Activated B cell treated with CpG ODN at 0.5 μM for 24 hours (primary cell): ENCODE results near the gene MACF1. TPM values are rescaled to one million over a fixed set of nuclear protein-coding genes. Genes with fewer than 3 reads are reported as not detected.

Experiments
- ATAC-seq: fragments of 200-7000 bp; cut with Tn5 transposase; one replicate; pipeline ENCODE4 v1.10.0; 2021; ENCODE audit warnings: low read depth, mild to moderate bottlenecking, moderate library complexity
- CTCF ChIA-PET: fragments of 350-600 bp; sonication (Branson Sonifier 250); formaldehyde crosslinking; loops from one replicate; lab custom pipeline; 2021; ENCODE audit warnings: antibody characterized with exemption; lab: Charles Lee
- POLR2A ChIA-PET: fragments of 350-600 bp; sonication (Branson Sonifier 250); formaldehyde crosslinking; loops from one replicate; lab custom pipeline; 2021; ENCODE audit warnings: antibody characterized with exemption; lab: Charles Lee
- DNase-seq: peaks from one replicate; pipeline ENCODE4 v3.0.0; 2022
- H3K27ac Mint-ChIP-seq: one replicate; pipeline ENCODE4 v1.8.0; 2020; ENCODE audit warnings: mixed read lengths
- H3K27me3 Mint-ChIP-seq: one replicate; pipeline ENCODE4 v1.8.0; 2021; ENCODE audit warnings: mixed read lengths
- H3K36me3 Mint-ChIP-seq: one replicate; pipeline ENCODE4 v1.8.0; 2021; ENCODE audit warnings: low read depth, mixed read lengths
- H3K4me1 Mint-ChIP-seq: one replicate; pipeline ENCODE4 v1.8.0; 2021; ENCODE audit warnings: mixed read lengths
- H3K4me3 Mint-ChIP-seq: one replicate; pipeline ENCODE4 v1.8.0; 2020; ENCODE audit warnings: mild to moderate bottlenecking, mixed read lengths
- H3K9me3 Mint-ChIP-seq: one replicate; pipeline ENCODE4 v1.8.0; 2020; ENCODE audit warnings: mixed read lengths
- CTCF ChIP-seq: fragments of 200-600 bp; IDR thresholded peaks from one replicate; pipeline ENCODE4 v1.8.0; 2022; ENCODE audit warnings: antibody characterized with exemption, mild to moderate bottlenecking
- intact Hi-C: fragments of 100-400 bp; cut with micrococcal nuclease; formaldehyde crosslinking; loops from one replicate; pipeline ENCODE4 v1.15.1; 2024
- total RNA-seq: library from RNA; stranded (reverse); gene quantifications from 2 replicates; pipeline ENCODE4 v1.2.3, GENCODE V29; 2022

Gene MACF1
- total RNA-seq, 1 donor from 2014 or later: 286 TPM

DNA sequence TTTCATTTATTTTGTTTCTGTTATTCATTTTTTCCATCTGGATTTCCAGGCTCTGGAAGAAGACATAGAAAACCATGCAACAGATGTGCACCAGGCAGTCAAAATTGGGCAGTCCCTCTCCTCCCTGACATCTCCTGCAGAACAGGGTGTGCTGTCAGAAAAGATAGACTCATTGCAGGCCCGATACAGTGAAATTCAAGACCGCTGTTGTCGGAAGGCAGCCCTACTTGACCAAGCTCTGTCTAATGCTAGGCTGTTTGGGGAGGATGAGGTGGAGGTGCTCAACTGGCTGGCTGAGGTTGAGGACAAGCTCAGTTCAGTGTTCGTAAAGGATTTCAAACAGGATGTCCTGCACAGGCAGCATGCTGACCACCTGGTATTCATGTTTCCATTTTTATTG is 223.4 kb downstream of the MACF1 start:
- Mint-ChIP-seq H3K36me3 (peaks cover 89% of the 10 kb centered on the region), H3K4me1 (no peaks in the 10 kb centered on the region), H3K4me3 (no peak overlapping the region), H3K9me3 (no peaks in the 10 kb centered on the region), H3K27me3 (no peaks in the 10 kb centered on the region), H3K27ac (no peak overlapping the region)
- TF ChIP-seq CTCF: no peak
- DNase-seq (no peak), ATAC-seq (no peak)
- intact Hi-C loops: no loop called here
- ChIA-PET POLR2A (no interaction called here), CTCF (no interaction called here)

DNA sequence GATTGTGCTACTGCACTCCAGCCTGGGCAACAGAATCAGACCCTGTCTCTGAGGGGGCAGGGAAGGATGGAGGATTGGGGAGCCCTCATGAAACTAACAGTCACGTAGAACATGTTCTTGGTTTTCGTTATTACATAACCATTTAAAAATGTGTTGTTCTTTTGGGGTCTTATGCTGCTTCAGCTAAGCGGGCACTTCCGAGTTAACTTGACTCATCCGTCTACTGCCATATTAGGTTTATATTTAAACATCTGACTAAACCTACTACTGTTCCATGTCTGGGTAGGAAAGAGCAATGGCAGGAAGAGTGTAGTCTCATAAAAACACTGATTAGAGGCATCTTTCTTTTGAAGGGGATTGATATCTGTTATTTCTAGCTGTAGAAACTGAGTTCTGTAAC is 227.4 kb downstream of the MACF1 start:
- ATAC-seq (no peak), DNase-seq (no peak)
- TF ChIP-seq CTCF: no peak
- no peaks in the 10 kb centered on the region for H3K9me3 Mint-ChIP-seq
- H3K36me3 Mint-ChIP-seq: peaks cover 95% of the 10 kb centered on the region
- no peak overlapping the region for H3K4me3 Mint-ChIP-seq
- CTCF ChIA-PET: no interaction called here
- no peaks in the 10 kb centered on the region for H3K27me3 Mint-ChIP-seq
- intact Hi-C loops: no loop called here
- H3K27ac Mint-ChIP-seq: no peak overlapping the region
- POLR2A ChIA-PET: no interaction called here
- no peaks in the 10 kb centered on the region for H3K4me1 Mint-ChIP-seq

DNA sequence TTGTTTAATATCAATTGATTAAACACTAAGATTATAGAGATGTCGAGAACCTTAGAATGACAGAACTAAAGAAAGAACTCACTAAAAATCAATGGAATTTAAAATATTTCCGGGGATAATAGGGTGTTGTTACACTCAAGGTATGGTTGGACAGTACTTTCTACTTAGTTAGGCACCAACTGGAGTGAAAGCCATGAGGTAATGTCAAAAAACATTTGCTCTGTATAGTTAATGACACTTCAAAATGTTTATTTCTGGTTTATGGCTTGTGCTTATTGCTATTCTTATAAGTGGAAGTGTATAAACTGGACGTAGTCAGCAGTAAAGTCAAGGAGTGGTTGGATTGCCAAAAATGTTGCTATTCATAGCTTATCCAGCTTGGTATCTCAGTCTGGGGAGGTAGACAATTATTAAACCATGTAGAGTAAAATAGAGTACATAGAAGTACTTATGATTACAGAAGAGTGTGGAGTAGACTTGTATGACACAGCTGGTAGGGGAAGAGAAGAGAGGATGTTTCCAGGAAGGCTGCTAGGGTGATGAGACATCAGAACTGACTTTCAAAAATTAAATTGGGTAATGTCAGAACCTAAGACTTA is 230.4 kb downstream of the MACF1 start:
- Mint-ChIP-seq H3K27ac (no peak overlapping the region), H3K27me3 (no peaks in the 10 kb centered on the region)
- intact Hi-C loops: no loop called here

GRCh38 chr1:39435597-39435996 is 231.1 kb downstream of the MACF1 start:
- ChIA-PET CTCF (no interaction called here), POLR2A (no interaction called here)
- peaks cover 87% of the 10 kb centered on the region for H3K36me3 Mint-ChIP-seq
- DNase-seq (no peak), ATAC-seq (no peak)
- H3K27ac Mint-ChIP-seq: no peak overlapping the region
- no peak for TF ChIP-seq CTCF
- intact Hi-C loops: no loop called here
- no peak overlapping the region for H3K4me3 Mint-ChIP-seq
- no peaks in the 10 kb centered on the region for H3K9me3 Mint-ChIP-seq
- H3K27me3 Mint-ChIP-seq: no peaks in the 10 kb centered on the region
- no peaks in the 10 kb centered on the region for H3K4me1 Mint-ChIP-seq

More for the DNA sequence above, 230.4 kb downstream of the MACF1 start:
- H3K4me1 Mint-ChIP-seq: no peaks in the 10 kb centered on the region
- H3K36me3 Mint-ChIP-seq: peaks cover 87% of the 10 kb centered on the region
- TF ChIP-seq CTCF: no peak
- H3K4me3 Mint-ChIP-seq: no peak overlapping the region
- DNase-seq (no peak), ATAC-seq (no peak)
- POLR2A ChIA-PET: no interaction called here
- CTCF ChIA-PET: no interaction called here
- H3K9me3 Mint-ChIP-seq: no peaks in the 10 kb centered on the region

DNA sequence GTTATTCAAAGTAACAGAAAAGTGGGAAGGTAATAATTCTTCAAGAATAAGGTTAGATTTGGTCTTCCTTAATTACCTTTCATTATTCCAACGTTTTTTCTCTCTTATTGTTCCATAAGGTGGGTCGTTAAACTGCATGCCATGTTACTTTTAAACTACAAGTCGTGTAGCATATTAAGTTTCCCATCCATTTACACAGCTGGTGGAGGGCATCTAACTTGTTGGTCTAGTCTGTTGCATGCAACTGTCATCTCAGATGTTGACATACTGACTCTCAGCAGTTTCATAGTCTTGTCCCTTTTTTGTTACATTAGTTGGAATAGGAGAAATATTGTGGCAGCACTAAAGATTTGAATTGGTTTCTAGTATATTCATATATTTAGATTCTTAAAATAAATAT is 232.3 kb downstream of the MACF1 start:
- Mint-ChIP-seq H3K36me3 (peaks cover 86% of the 10 kb centered on the region), H3K4me3 (no peak overlapping the region), H3K27ac (no peak overlapping the region), H3K9me3 (no peaks in the 10 kb centered on the region), H3K27me3 (no peaks in the 10 kb centered on the region), H3K4me1 (no peaks in the 10 kb centered on the region)
- ChIA-PET CTCF (no interaction called here), POLR2A (no interaction called here)
- ATAC-seq (no peak), DNase-seq (no peak)
- intact Hi-C loops: no loop called here
- no peak for TF ChIP-seq CTCF
